Ishikawa (cell line): ENCODE measurements around the gene YTHDF2.

Source experiments
- CREB1 ChIP-seq: IDR thresholded peaks from 2 replicates; pipeline ENCODE4 v1.6.1; 2012; ENCODE audit warnings: low read depth
- EP300 ChIP-seq: IDR thresholded peaks from 2 replicates; pipeline ENCODE4 v1.6.1; 2012; ENCODE audit warnings: borderline replicate concordance
- MAX ChIP-seq: IDR thresholded peaks from 2 replicates; pipeline ENCODE4 v1.6.1; 2012
- RAD21 ChIP-seq: IDR thresholded peaks from 2 replicates; pipeline ENCODE4 v1.6.1; 2012; ENCODE audit warnings: low read depth
- REST ChIP-seq: IDR thresholded peaks from 2 replicates; pipeline ENCODE4 v1.6.1; 2012; ENCODE audit warnings: low read depth, mild to moderate bottlenecking

GRCh38 chr1:28775121-28775942 is 38.6 kb downstream of the YTHDF2 start:
- TF ChIP-seq REST = no peak
- TF ChIP-seq MAX = no peak
- no peak for TF ChIP-seq CREB1
- TF ChIP-seq EP300 = no peak
- no peak for TF ChIP-seq RAD21
